GM21381 (cell line): ENCODE data around the gene GDPD3.
"Not testable (repeated sequence)": the region's sequence is repeated elsewhere in the genome, so short reads cannot be mapped to it uniquely, and the experiment has no call there.

Experiments used
- ATAC-seq: cut with Tn5 transposase; IDR thresholded peaks from one replicate; pipeline ENCODE4 v1.9.1; 2021; ENCODE audit warnings: mild to moderate bottlenecking, moderate library complexity; ENCODE audit not compliant: unreplicated experiment

The GDPD3 gene

DNA sequence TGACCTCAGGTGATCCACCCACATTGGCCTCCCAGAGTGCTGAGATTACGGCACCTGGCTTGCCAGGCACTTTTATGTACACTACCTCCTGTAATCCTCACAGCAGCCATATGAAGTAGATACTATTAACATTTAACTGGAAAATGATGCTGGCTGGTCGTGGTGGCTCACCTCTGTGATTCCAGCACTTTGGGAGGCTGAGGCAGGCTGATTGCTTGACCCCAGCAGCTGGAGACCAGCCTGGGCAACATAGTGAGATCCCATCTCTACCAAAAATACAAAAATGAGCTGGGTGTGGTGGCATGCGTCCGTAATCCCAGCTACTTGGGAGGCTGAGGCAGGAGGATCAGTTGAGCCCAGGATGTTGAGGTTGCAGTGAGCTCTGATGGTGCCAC is 11.6 kb upstream of the GDPD3 start:
- no peak for ATAC-seq

DNA sequence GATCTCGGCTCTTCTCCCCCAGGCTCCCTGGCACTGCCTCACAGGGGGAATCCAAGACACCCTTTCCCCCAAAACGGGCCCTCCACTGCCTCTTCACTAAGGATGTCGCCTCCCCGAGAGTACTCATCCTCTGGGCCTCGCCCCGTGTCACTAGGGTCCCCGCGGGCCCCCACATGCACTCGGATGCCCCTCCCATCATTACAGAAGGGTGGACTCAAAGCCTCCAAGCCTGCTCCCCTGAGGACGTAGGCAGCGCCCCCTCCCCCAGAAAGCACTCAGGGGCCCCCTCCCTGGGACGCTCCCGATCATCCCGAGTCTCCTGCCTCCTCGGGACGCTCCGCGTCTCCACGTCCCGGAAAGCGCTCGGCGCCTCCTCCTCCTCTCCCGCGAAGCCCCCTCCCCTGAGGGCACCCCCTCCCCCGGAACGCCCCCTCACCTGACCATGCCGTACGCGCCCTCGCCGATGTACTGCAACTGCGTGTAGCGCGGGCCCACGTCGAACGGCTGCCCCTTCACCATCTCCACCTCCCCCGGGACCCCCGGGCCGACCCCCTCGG is 9.3 kb upstream of the GDPD3 start:
- no peak for ATAC-seq

DNA sequence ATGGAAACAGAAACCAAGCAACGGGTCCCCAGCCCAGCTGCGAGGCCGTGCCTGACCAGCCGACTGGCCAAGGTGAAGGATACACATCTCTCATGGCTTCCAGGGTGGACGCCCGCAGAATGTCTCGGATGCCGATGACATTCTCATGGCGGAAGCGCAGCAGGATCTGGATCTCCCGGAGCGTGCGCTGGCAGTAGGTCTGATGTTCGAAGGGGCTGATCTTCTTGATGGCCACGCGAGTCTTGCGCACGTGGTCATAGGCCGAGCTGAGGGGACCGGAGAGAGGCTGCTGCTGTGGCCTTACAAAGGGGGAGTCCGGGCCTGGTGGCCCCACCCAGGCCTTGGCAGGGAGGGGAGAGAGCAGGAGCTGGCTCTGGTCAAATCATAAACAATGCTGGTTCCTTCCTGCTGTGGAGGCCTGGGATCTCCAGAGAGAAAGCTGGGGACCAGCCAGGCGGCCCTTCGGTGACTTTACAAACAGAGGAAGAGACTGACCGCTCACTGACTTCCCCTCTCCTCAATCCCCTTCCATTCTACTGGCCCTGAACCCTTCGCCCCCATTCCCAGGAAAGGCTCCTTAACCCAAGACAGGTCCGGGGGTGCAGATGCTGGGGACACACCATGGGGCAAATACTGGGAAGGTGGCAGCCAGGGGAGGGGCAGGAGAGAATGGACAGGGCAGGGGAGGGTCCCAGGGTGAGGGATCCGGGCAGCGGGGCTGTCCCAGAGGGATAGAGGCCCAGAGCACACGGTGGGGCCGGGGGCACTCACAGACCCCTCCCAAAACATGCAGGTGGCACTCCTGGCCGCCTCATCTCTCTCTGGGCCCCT is 8.6 kb upstream of the GDPD3 start:
- no peak for ATAC-seq

DNA sequence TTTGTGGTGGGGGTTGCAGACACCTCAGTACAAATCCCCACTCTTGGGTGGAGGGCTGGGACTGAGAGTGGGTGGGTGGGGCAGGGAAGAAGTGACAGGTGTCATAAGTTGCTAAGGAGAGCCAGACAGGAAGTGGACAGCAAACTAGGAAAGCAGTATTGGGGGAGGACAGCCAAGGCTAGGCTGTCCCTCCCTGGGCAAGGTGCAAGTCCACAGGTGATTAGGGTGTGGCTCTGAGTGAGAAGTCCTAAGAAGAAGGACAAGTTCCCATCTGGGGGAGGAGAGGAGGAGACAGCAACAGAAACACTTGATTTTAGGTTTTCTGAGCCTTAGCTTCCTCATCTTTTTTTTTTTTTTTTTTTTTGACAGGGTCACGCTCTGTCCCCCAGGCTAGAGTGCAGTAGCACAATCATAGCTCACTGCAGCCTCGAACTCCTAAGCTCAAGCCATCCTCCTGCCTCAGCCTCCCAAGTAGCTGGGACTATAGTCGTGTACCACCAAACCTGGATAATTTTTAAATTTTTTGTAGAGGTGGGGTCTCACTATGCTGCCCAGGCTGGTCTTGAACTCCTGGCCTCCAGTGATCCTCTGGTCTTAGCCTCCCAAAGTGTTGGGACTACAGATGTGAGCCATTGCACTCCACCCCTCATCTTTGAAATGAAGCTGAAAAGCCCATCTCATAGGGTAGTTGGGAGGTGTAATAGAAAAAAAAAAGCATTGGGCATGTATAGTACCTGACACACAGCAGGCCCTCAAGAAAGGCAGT is 7.2 kb upstream of the GDPD3 start:
- ATAC-seq = no peak

DNA sequence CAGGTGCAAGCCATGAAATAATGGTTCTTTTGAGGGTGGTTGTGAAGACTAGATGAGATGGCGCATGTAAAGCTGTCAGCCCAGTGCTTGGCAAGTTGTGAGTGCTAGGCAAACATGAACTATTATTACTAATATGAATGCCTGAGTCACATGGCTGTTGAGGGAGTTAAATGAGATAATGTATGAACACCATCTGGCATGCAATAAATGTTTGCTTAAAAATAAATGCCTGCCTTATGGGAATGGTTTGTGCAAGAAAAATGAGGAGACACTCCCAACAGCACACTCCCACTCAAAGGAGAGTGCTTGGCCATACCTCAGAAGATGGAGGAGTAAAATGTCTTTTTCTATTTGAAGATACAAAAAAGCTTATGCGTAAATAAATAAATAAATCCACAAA is 6.1 kb upstream of the GDPD3 start:
- ATAC-seq = no peak

DNA sequence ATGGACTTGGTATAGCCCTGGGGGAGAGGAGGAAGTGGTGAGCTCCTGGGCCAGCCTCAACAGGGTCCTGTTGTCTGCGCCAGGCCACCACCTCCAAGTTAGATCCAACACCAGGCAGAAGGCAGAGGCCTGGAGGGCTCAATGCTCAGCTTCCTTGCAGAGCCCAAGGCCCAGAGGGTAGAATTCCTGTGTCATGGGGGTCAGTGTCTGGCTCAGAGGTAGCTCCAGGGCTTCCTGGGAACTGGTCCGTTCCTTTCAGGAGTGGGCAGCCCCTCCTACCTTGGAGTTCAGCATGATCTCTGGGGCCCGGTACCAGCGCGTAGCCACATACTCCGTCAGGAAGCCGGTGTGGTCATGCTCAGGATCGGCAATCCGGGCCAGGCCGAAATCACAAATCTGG is 4.4 kb upstream of the GDPD3 start:
- ATAC-seq = no peak

DNA sequence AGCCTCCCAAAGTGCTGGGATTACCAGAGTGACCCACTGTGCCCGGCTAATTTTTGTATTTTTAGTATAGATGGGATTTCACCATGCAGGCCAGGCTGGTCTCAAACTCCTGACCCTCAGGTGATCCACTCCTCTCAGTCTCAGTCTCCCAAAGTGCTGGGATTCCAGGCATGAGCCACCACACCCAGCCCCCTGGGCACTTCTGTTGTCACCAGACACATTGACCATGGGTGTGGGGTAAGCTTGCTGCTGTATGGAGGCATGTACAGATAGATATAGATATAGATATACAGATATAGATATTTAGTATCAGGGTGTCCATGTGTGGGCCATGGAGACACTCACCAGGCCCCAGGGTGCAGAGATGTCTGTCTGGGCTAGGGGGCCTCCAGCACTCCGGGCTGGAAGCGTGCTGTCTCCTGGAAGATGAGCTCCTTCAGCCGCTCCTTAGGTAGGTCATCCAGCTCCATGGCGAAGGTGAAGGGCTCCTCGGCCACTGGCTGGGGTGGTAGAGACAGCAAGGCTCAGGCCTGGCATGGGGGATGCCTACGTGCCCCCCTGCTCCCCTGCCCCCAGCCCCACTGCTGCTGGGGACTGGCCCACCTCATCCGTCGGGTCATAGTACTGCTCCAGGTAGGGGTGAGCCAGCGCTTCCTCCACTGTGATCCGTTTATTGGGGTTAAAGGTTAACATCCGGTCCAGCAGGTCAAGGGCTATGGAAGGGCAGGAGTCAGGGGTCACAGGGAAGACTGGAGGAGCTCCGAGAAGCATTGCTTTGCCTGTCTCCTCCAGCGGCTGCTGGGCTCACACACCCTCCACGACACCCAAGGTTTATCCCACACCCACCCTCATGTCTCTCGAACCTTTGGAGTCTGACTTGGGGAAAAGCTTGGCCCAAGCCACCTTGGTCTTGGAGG is 3.2 kb upstream of the GDPD3 start:
- ATAC-seq = no peak

DNA sequence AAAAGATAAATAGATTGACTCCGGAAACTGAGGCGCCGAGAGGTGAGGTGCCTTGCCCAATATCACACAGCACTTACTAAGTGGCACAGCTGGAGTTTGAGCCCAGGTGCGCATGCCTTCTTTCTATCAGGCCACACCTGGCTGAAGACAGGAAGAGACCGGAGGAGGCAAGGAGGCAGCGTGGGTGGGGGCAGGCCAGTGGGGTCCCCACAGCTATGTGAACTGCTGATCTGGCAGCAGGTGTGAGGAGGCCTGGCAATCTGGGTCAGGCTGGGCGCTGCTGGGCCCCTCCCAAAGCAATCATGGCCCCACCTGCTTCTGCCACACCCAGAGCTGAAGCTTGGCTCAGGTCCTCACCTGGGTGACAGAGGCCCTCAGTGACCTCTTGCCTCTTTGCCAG is 1.9 kb upstream of the GDPD3 start:
- ATAC-seq = no peak

DNA sequence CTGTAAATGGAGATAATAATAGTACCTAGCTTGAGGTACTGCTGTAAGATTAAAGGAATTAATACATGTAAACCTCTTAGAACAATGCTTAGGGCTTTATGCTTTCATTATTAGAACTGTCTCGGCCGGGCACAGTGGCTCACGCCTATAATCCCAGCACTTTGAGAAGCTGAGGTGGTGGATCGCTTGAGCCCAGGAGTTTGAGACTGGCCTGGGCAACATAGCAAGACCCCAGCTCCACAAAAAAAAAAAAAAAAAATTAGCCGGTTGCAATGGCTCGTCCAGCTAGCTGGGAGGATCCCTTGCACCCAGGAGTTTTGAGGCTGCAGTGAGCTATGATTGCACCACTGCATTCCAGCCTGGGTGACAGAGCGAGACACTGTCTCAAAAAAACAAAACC is 1.5 kb upstream of the GDPD3 start:
- not testable (repeated sequence) for ATAC-seq

DNA sequence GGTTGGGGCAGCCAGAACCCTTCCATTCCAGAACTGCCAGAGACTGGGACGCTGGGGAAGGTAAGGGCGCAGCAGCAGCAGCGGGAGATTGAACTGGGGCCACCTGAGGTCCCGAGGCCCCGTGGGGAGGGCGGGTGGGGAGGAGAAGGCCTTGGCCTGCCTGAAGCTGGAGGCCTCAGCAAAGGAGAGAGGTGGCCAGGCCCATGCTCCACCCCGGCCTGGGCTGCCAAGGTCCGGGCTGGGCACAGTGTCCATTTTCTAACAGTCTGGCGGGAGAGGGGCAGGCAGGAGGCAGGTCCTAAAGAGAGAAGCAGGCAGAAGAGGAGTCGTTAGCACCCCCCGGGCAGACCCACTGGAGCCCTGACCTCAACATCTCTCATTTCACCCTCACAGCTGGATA is 1.1 kb upstream of the GDPD3 start:
- no peak for ATAC-seq

DNA sequence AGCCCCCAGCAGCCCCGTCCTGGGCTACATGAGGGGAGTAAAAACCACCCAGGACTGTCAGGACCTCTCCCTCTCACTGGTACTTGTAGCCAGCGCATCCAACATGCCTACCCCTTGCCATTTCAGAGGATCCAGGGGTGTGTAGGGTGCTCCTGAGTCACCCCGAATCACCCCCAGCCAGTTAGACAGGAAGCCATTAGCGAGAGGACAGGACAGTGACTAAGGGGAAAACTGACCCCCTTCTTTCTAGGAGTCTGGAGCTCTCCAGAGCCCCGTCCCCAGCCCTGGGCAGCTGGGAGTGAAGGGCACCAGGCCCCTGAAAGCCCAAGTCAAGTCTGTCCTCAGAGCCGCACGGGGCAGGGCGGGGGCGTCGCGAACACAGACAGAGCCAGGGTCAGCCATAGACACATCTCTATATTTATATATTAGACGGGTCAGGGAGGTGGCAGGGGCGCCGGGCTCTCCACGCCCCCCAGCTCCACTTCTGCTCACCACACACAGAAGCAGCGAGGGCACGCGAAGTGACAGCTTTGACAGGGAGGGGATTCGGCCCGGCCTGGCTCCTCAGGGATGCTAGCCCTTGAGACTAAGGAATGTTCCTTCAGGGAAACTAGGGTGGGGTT is 485 bp upstream of the GDPD3 start:
- no peak for ATAC-seq

DNA sequence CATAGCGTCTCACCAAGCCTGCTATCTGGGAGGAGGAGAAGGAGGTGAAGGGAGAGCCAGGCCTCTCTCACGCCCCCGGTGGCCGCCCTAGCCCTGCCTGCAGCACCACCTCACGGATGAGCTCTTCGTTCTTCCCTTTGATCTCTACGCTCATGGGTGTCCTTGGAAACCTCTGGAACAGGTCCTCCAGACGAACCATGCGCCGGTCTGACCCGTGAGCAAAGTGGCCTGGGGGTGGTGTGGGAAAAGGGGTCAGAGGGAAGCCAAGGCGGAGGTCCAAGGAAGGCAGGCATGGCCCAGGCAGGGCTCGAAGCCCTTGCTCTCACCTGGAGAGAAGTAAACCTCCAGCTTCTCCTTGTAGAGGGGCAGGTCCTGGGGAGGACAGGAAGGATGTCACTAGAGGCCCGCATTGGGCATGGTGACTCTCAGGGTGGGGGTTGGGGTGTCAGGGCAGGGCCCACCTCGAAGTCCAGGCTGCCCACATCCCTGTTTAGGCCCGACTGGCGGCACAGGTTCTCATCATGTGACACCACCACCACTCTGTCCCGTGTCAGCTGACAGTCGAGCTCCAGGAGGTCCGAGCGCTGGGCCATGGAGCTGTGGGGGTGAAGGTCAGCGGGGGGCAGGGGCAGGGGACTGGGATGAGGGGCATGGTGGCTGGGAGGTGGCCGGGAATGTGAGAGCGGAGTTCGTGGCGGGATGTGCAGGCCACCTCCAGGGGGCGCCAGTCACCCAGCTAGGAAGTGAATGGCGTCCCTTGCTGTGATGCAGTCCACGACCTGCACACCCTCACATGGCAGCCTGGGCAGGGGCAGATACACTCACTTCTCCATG is 923 bp downstream of the GDPD3 start:
- no peak for ATAC-seq

DNA sequence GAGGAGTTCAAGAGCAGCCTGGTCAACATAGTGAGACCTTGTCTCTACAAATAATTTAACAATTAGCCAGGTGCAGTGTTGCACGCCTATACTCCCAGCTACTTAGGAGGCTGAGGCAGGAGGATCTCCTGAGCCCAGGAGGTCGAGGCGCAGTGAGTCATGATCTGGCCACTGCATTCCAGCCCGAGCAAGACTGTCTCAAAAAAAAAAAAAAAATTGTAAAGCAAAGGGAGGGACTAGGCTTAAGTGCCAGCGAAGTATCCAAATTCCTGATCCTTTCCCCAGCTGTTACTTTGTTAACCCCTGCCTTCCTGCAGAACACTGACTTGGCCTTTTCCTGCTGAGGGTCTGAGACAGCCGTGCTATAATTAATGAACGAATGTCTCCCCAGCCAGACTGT is 2.7 kb downstream of the GDPD3 start:
- no peak for ATAC-seq

DNA sequence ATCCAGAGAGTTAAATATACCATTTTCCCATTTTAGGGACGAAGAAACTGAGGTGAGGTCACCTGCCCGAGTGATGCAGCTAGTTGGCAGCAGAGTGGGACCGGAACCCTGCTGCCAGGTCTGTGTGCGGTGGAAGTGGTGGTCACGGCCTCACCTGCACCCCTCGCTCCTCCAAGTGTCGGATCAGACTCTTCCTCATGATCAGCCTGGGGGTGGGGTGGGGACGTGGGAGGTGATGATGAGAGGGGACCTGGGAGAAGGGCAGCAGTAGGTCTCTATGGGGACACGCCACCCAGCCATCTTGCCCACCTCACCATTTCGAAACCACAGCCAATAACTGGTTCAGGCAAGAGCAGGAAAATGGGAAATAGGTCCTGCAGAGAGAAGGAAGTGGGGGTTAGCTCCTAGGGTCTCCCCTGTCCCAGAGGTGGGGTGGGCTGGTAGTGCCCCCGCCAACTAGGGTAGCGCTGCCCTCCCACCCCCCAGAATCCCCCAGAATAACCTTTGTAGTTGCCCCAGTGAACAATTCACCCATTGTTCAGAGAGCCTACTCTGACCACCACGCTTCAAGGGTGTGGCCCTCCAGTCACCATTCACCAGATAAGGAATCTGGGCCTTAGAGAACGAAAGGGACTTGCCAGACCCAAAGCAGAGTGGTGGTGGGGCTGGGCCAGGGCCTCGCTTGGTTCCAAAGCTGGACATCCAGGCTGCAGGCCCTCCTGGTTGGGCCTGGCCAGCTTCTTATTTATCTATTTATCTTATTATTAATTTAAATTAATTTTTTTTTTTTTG is 5.1 kb downstream of the GDPD3 start:
- ATAC-seq = no peak

DNA sequence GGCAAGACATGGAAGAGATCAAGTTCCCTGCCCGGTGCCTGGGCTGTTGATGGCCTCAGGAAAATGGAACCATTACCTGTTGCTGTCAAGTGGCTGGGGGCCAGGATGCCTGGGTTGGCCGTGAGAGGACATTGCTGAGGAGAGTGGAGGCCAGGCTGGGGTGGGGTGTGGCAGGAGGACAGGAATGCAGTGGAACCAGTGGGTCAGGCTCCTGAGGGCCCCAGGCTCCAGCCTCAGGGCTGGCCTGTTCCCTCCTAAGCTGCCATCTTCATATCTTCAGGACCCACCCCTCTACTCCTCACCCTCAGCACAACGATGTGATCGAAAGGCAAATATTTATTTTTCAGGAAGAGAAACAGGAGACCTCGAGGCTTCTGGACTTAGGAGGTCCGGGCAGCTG is 8.8 kb downstream of the GDPD3 start:
- ATAC-seq = no peak

DNA sequence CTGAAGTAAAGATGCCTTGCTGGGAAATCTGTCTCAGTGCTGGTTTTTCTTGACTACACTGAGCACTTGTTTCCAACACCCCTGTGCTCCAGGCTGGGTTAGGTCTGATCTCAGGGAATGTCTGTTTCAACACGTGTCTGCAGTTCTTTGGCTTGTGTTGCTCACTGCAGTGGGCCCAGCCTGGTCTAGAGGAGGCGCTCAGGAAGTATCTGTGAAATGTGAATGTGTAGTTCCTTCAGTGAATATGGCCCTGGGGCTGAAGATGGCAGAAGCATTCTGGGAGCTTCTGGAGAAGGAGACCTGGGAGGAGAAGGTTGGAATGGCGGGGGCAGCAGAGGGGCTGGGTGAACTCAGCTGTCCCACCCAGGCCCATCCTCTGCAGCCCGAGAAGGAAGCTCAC is 9.2 kb downstream of the GDPD3 start:
- no peak for ATAC-seq

DNA sequence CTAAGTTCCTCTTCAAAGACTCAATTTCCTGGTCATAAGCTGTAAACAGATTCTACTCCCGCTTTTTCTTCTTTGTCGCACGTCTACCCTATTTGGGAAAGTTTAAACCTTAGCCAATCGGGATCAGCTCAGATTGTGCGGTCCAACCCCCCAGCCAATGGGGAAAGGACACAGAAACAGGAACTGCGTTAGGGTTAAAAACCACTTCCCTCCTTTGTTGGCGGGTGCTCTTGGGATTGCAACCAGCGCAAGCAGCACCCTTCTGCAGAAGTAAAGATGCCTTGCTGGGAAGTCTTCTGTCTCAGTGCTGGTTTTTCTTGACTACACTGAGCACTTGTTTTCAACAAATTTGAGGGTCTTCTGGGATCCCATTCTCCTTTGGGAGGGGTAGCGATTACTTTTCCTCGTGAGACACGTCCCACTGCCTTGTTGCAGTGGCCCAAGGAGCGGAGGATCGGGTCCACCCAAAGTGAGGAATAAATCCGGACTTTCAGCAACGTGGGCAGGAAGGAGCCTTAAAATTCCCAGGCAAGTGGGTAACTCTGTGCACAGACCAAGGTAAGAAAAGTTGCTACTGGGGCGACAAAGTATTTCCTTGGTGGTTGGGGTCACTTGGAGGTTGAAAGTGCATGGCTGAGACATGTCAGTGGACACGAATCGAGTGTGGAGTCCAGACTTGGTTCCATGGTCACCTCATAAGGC is 16.3 kb downstream of the GDPD3 start:
- ATAC-seq = no peak

DNA sequence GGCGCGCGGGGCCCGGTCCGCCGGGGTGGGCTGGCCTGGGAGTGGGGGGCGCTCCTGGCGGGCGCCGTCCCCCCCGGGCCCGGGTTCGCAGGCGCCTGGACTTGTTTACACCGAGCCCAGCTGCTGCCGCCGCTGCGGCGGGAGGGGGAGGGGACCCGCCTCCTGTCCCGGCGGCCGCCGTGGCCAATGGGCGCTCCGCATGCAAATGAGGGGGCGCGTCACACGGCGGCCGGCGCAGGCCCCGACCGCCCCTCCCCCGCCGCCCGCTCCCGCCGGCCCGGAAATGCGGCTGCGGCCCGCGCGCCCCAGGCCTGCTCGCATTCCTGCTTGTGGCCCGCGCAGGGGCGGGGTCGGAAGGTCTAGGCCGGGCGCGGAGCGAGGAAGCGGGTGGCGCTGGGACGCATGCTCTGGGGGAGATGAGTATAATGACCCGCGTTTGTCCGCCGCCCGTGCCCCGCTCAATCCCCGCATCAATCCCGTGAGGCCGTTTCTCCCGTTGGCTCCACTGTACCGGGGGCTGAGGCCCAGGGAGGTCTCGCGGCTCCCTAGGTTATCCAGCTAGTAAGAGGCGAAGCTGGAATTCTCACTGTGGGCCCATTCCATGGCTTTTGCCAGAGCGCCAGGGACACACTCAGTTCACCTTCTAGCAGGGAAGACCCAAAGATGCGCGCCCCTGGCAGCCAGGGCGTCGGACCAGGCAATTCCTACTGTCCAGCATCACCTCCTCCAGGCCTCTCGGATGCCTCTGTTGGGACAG is 17.1 kb downstream of the GDPD3 start, which contains the start of gene YPEL3:
YPEL3 (minus strand) TSS at position 109 of the 757 bp plus-strand sequence. CDS start 731 bp downstream, outside the sequence.
- ATAC-seq = peak; percentile 43
